Measurements from ENCODE around the gene HELT. TPM values are rescaled to one million over a fixed set of nuclear protein-coding genes. Genes with fewer than 3 reads are reported as not detected.

HELT gene
- total and polyA plus RNA-seq, 2 donors (not counting 3 experiments of a cell fraction or from before 2014, with no cell fraction given) = not detected

DNA sequence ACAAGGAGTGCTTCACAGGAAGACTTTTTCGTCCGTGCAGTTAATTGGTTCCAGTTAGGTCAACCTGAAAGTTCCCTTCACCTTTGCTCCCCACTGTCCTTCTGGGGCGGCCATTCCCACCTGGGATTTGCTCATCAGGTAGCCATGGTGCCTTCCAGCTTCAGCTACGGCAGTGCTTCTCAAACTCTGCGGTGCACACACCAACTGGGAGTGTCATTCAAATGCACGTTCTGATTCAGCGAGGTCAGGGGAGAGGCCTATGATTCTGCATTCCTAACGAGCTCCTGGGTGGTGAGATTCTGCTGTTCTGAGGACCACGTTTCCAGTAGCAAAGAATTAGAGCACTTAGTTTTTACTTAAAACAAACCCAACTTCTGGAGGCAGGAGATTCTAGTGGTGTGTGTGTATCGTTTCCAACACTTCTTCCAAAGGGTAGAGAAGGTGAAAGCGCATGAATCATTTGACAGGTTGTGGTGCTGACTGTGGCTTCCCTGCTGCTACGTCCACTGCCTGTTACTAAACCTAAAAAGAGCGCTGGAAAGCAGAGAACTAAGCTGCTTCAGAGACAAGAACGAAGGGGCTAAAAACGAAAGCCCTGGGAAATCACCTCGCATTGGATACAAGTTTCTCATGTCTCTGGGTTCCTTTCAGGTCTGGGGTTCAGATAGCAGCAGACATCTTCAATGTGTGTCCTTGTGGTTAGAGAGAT is 4.7 kb upstream of the HELT start:
- no peaks in the 10 kb centered on the region for H3K79me2 ChIP-seq (ENCODE audit: control insufficient read depth, insufficient read depth, low read length)
- no peaks in the 10 kb centered on the region for H4K20me1 ChIP-seq (replicated peaks; ENCODE audit: control insufficient read depth, extremely low read depth, insufficient read depth, low read length)
- H3K4me2 ChIP-seq (ENCODE audit: insufficient read depth, low read length) = no peak overlapping the region
- H3K4me3 ChIP-seq (replicated peaks in 1 of 3; ENCODE audit: insufficient read depth in 1 of 3, low read depth in 1 of 3, low read length in 3 of 3) = no peak overlapping the region
- no peak overlapping the region for H3K27ac ChIP-seq (ENCODE audit: insufficient read depth, low read depth, low read length)
- H3K4me1 ChIP-seq (ENCODE audit: control insufficient read depth, extremely low read depth, insufficient read depth, low read length) = no peaks in the 10 kb centered on the region
- no peaks in the 10 kb centered on the region for H3K36me3 ChIP-seq (ENCODE audit: control insufficient read depth in 2 of 2, extremely low read depth in 1 of 2, insufficient read depth in 2 of 2, low read length in 2 of 2)
- DNase-seq (ENCODE audit: low read depth, low spot score) (no peak), FAIRE-seq (no peak)
- intact Hi-C loops (cut with micrococcal nuclease) (loop anchor here (5.0 kb wide), 1 partner anchor 1819 kb away; no protein-coding TSS in a partner anchor), dilution Hi-C loops (cut with MboI; ENCODE audit: extremely low pct_ligation_motif_present, low sequenced_read_pairs) (no loop called here)
- no peak overlapping the region for H2AFZ ChIP-seq (ENCODE audit: low read depth, low read length)
- H3K27me3 ChIP-seq (ENCODE audit: control insufficient read depth in 2 of 2, insufficient read depth in 2 of 2, low read length in 2 of 2) = peaks cover 59 to 67% of the 10 kb centered on the region in 2 experiments
- H3K9ac ChIP-seq (replicated peaks; ENCODE audit: extremely low read depth, insufficient read depth, low read length) = no peak overlapping the region
- no peaks in the 10 kb centered on the region for H3K9me1 ChIP-seq (replicated peaks; ENCODE audit: control insufficient read depth, extremely low read depth, insufficient read depth, low read length)
- TF ChIP-seq POLR2A (IDR thresholded peaks at IDR 0.05; ENCODE audit: low read depth, low read length) (no peak), JUN (IDR thresholded peaks at IDR 0.05; ENCODE audit: borderline replicate concordance, insufficient read depth, insufficient read length, low read depth) (no peak), MYC (IDR thresholded peaks at IDR 0.05; ENCODE audit: low read depth, low read length) (no peak), EZH2 (IDR thresholded peaks at IDR 0.05; ENCODE audit: borderline replicate concordance, low read depth, low read length, severe bottlenecking) (no peak), GATA2 (IDR thresholded peaks at IDR 0.05; ENCODE audit: insufficient read depth, insufficient read length, low read depth, low read length) (no peak), FOS (IDR thresholded peaks at IDR 0.05; ENCODE audit: borderline replicate concordance, insufficient read depth, low read length) (no peak), POLR2AphosphoS5 (IDR thresholded peaks at IDR 0.05; ENCODE audit: insufficient read depth, low read depth, low read length) (no peak)
- TF ChIP-seq, protein P1, sequence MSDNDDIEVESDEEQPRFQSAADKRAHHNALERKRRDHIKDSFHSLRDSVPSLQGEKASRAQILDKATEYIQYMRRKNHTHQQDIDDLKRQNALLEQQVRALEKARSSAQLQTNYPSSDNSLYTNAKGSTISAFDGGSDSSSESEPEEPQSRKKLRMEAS (IDR thresholded peaks at IDR 0.05; ENCODE audit: insufficient read depth, insufficient read length) = no peak
- TF ChIP-seq, protein P2, sequence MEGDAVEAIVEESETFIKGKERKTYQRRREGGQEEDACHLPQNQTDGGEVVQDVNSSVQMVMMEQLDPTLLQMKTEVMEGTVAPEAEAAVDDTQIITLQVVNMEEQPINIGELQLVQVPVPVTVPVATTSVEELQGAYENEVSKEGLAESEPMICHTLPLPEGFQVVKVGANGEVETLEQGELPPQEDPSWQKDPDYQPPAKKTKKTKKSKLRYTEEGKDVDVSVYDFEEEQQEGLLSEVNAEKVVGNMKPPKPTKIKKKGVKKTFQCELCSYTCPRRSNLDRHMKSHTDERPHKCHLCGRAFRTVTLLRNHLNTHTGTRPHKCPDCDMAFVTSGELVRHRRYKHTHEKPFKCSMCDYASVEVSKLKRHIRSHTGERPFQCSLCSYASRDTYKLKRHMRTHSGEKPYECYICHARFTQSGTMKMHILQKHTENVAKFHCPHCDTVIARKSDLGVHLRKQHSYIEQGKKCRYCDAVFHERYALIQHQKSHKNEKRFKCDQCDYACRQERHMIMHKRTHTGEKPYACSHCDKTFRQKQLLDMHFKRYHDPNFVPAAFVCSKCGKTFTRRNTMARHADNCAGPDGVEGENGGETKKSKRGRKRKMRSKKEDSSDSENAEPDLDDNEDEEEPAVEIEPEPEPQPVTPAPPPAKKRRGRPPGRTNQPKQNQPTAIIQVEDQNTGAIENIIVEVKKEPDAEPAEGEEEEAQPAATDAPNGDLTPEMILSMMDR (IDR thresholded peaks at IDR 0.05; ENCODE audit: extremely low read depth in 1 of 2, insufficient read depth in 1 of 2, low read depth in 1 of 2, low read length in 2 of 2) = no peak
- POLR2A ChIA-PET = no interaction called here
- BruUV-seq (replicated peaks) = no TSS peak
- no peaks in the 10 kb centered on the region for H3K9me3 ChIP-seq (replicated peaks; ENCODE audit: control insufficient read depth, insufficient read depth, low read length)
- CTCF ChIA-PET = interaction anchor here (4.8 kb wide), 1 partner anchor 268 kb away, joined by 23 read pairs; no protein-coding TSS in a partner anchor

Measured in endothelial cell of umbilical vein (primary cell).